Stomach (tissue), 9 donors: ENCODE measurements around the gene HS6ST2. TPM values are rescaled to one million over a fixed set of nuclear protein-coding genes. Genes with fewer than 3 reads are reported as not detected.

ENCODE experiments used
- DNase-seq, 2 donors: peaks; one replicate each; pipeline versions ENCODE4 v3.0.0 to v3.0.0-alpha.2; 2013 to 2019
- H3K27ac ChIP-seq, 5 donors: fragments of 200-600 bp in 4 of 5; sonication (generic) in 4 of 5; one replicate each; pipeline ENCODE4 v1.5.1; 2013 to 2019; ENCODE audit warnings: mild to moderate bottlenecking in 1 of 5, moderate library complexity in 1 of 5
- H3K27me3 ChIP-seq, 3 donors: fragments of 200-600 bp; sonication (generic); one replicate each; pipeline ENCODE4 v1.5.1; 2017 to 2019; ENCODE audit warnings: mixed run types in 1 of 3
- H3K36me3 ChIP-seq, 4 donors: fragments of 200-600 bp; sonication (generic); 1 replicate in 3 of 4; 2 replicates in 1 of 4; pipeline ENCODE4 v1.5.1; 2016 to 2019
- H3K4me1 ChIP-seq, 4 donors: fragments of 200-600 bp; sonication (generic); one replicate each; pipeline ENCODE4 v1.5.1; 2016 to 2019
- H3K4me3 ChIP-seq, 4 donors: fragments of 200-600 bp; sonication (generic) in 3 of 4; one replicate each; pipeline ENCODE4 v1.5.1; 2016 to 2019; ENCODE audit warnings: mild to moderate bottlenecking in 1 of 4
- H3K9me3 ChIP-seq, 4 donors: fragments of 200-600 bp; sonication (generic); one replicate each; pipeline ENCODE4 v1.5.1; 2016 to 2019
- CTCF ChIP-seq, 7 experiments: fragments of 450-650 bp in 4 of 7; fragments of 200-600 bp in 3 of 7; sonication (generic) in 3 of 7; IDR thresholded peaks; one replicate each; pipeline ENCODE4 v1.5.1; 2016 to 2019; ENCODE audit warnings: antibody characterized with exemption in 7 of 7, control low read depth in 2 of 7, mild to moderate bottlenecking in 1 of 7
- EP300 ChIP-seq: sonication (generic); formaldehyde crosslinking; IDR thresholded peaks from one replicate; pipeline ENCODE4 v1.6.1; 2017; ENCODE audit warnings: antibody characterized with exemption
- POLR2A ChIP-seq, 4 donors: fragments of 450-650 bp; IDR thresholded peaks; one replicate each; pipeline ENCODE4 v1.6.1; 2016; ENCODE audit warnings: antibody characterized with exemption in 4 of 4, control low read depth in 2 of 4, mild to moderate bottlenecking in 1 of 4, moderate library complexity in 1 of 4
- POLR2AphosphoS5 ChIP-seq, 3 donors: sonication (generic); formaldehyde crosslinking; IDR thresholded peaks; one replicate each; pipeline ENCODE4 v1.6.1; 2016; ENCODE audit warnings: antibody characterized with exemption in 3 of 3
- WGBS, 5 donors: extraction: QIAGEN DNeasy Blood & Tissue Kit in 3 of 5; methylation state at CpG; one replicate each; pipeline versions ENCODE4 v1.1.5 to v1.1.7; 2013 to 2018; 5-methylcytosine and 5-hydroxymethylcytosine counted together
- intact Hi-C: fragments of 100-400 bp; cut with DNase I; formaldehyde crosslinking; loops from one replicate; pipeline ENCODE4 v1.15.1; 2023; ENCODE audit warnings: low total_unique reads
- polyA plus RNA-seq, 3 donors: library from polyadenylated mRNA; stranded (reverse); fragments of 200-250 nt; gene quantifications; one replicate each; pipeline ENCODE4 v1.2.3, GENCODE V29; 2013
- total RNA-seq, 5 donors: library from RNA; depleted of rRNA; stranded (reverse); fragments of >200 nt; gene quantifications; one replicate each; pipeline versions ENCODE4 v1.1.0 to v1.2.3, GENCODE V29; 2014 to 2016
- donor health status: healthy with polysubstance abuse.
- donor health status: Bipolar disorder and iron deficiency.
- donor health status: healthy.

The HS6ST2 gene
- total and polyA plus RNA-seq, 8 donors = 0.25 to 4.0 (median 0.89) TPM; not detected in 1

- Histone ChIP-seq H3K4me1 (no peaks in the 10 kb centered on the region), H3K27me3 (peaks cover 0 to 6% (median 0%) of the 10 kb centered on the region in 3 donors), H3K36me3 (no peaks in the 10 kb centered on the region), H3K4me3 (no peak overlapping the region), H3K27ac (no peak overlapping the region), H3K9me3 (no peaks in the 10 kb centered on the region)
- TF ChIP-seq EP300 (no peak), POLR2A (IDR thresholded peaks at IDR 0.05) (no peak), POLR2AphosphoS5 (IDR thresholded peaks at IDR 0.05) (no peak), CTCF (IDR thresholded peaks at IDR 0.05) (no peak)
- WGBS, 5 donors = 60 to 69% (median 61%) methylated on average over 5 to 6 of the region's 6 CpGs
- intact Hi-C loops = no loop called here
- no peak for DNase-seq
These were observed 207.9 kb downstream of the HS6ST2 start for GRCh38 chrX:132750331-132751062.

GRCh38 chrX:132749406-132749805, 209.0 kb downstream of the HS6ST2 start:
- Histone ChIP-seq H3K4me3 (no peak overlapping the region), H3K9me3 (no peaks in the 10 kb centered on the region), H3K27ac (no peak overlapping the region), H3K27me3 (peaks cover 0 to 6% (median 0%) of the 10 kb centered on the region in 3 donors), H3K36me3 (no peaks in the 10 kb centered on the region), H3K4me1 (no peaks in the 10 kb centered on the region)
- no peak for DNase-seq
- intact Hi-C loops = no loop called here
- TF ChIP-seq POLR2AphosphoS5 (IDR thresholded peaks at IDR 0.05) (no peak), EP300 (no peak), CTCF (IDR thresholded peaks at IDR 0.05) (no peak), POLR2A (IDR thresholded peaks at IDR 0.05) (no peak)
- 36 to 66% (median 54%) methylated on average over 3 of the region's 3 CpGs for WGBS, 5 donors

GRCh38 chrX:132748909-132749308, 209.5 kb downstream of the HS6ST2 start:
- 55 to 71% (median 58%) methylated on average over 3 to 4 of the region's 4 CpGs for WGBS, 5 donors
- Histone ChIP-seq H3K27me3 (peaks cover 0 to 6% (median 0%) of the 10 kb centered on the region in 3 donors), H3K4me1 (no peaks in the 10 kb centered on the region)

DNA sequence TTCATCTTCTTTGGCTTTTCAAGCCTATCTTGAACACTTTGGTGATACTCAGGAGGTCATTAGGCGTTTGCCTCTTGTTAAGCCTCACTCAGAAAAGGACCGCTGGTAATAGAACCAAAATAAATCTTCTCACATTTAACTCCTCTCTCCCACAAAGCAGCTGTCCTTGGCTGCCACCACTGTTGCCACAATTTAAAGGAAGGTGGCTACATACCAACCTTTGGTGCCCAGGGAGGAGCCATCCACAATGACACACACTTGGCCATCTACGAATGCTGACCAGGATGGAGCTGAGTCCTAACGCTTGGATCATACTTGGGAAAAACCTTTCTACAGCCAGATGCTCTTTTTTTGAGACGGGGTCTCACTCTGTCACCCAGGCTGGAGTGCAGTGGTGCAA, 210.2 kb downstream of the HS6ST2 start:
- intact Hi-C loops = no loop called here
- TF ChIP-seq CTCF (IDR thresholded peaks at IDR 0.05) (no peak), POLR2A (IDR thresholded peaks at IDR 0.05) (no peak), EP300 (no peak)
- DNase-seq = no peak
- no peak overlapping the region for H3K27ac ChIP-seq
- H3K4me3 ChIP-seq = no peak overlapping the region
- peaks cover 0 to 6% (median 0%) of the 10 kb centered on the region in 3 donors for H3K27me3 ChIP-seq
- H3K36me3 ChIP-seq = no peaks in the 10 kb centered on the region
- 76 to 94% (median 86%) methylated on average over 4 to 5 of the region's 5 CpGs for WGBS, 5 donors
- no peaks in the 10 kb centered on the region for H3K4me1 ChIP-seq
- H3K9me3 ChIP-seq = no peaks in the 10 kb centered on the region

More at GRCh38 chrX:132748909-132749308, 209.5 kb downstream of the HS6ST2 start:
- Histone ChIP-seq H3K27ac (no peak overlapping the region), H3K36me3 (no peaks in the 10 kb centered on the region), H3K9me3 (no peaks in the 10 kb centered on the region), H3K4me3 (no peak overlapping the region)
- intact Hi-C loops = no loop called here
- no peak for DNase-seq
- no peak for TF ChIP-seq EP300
- no peak for TF ChIP-seq POLR2AphosphoS5 (IDR thresholded peaks at IDR 0.05)
- TF ChIP-seq POLR2A (IDR thresholded peaks at IDR 0.05) = no peak
- no peak for TF ChIP-seq CTCF (IDR thresholded peaks at IDR 0.05)
